Measurements from ENCODE around the gene GPR135. TPM values are rescaled to one million over a fixed set of nuclear protein-coding genes. Genes with fewer than 3 reads are reported as not detected.

The GPR135 gene
- total RNA-seq, 1 experiment from 2014 or later = 2.3 TPM

GRCh38 chr14:59415836-59416602 is 49.2 kb downstream of the GPR135 start:
- intact Hi-C loops (cut with micrococcal nuclease; ENCODE audit: unreplicated experiment) = no loop called here
- ChIA-PET POLR2A (ENCODE audit: low non-redundant PET) (no interaction called here), CTCF (no interaction called here)
- no TSS peak for BruUV-seq (replicated peaks)
- no peak for DNase-seq (ENCODE audit: low spot score)
- TF ChIP-seq, protein P1, sequence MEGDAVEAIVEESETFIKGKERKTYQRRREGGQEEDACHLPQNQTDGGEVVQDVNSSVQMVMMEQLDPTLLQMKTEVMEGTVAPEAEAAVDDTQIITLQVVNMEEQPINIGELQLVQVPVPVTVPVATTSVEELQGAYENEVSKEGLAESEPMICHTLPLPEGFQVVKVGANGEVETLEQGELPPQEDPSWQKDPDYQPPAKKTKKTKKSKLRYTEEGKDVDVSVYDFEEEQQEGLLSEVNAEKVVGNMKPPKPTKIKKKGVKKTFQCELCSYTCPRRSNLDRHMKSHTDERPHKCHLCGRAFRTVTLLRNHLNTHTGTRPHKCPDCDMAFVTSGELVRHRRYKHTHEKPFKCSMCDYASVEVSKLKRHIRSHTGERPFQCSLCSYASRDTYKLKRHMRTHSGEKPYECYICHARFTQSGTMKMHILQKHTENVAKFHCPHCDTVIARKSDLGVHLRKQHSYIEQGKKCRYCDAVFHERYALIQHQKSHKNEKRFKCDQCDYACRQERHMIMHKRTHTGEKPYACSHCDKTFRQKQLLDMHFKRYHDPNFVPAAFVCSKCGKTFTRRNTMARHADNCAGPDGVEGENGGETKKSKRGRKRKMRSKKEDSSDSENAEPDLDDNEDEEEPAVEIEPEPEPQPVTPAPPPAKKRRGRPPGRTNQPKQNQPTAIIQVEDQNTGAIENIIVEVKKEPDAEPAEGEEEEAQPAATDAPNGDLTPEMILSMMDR (conservative IDR thresholded peaks at IDR 0.05; ENCODE audit: low read depth, low read length) = no peak
- TF ChIP-seq EZH2 (IDR thresholded peaks at IDR 0.05; ENCODE audit: borderline replicate concordance, low read depth, low read length, poor library complexity, severe bottlenecking) = no peak
- H3K27me3 ChIP-seq (replicated peaks; ENCODE audit: insufficient read depth, low read depth, low read length, poor library complexity) = no peaks in the 10 kb centered on the region
- H3K4me3 ChIP-seq (ENCODE audit: low read depth, low read length, poor library complexity, severe bottlenecking) = no peak overlapping the region
- H3K27ac ChIP-seq (ENCODE audit: low read depth, low read length, poor library complexity, severe bottlenecking) = no peak overlapping the region
- H3K4me1 ChIP-seq (ENCODE audit: insufficient read depth, low read length, poor library complexity, severe bottlenecking) = no peaks in the 10 kb centered on the region
- no peaks in the 10 kb centered on the region for H3K9me3 ChIP-seq (ENCODE audit: low read depth, low read length, poor library complexity, severe bottlenecking)
- no peaks in the 10 kb centered on the region for H3K36me3 ChIP-seq (ENCODE audit: insufficient read depth, low read length, poor library complexity, severe bottlenecking)

Other genes starting within 250 kb of the GPR135 start
- 31.9 and 32.0 TPM in 2 replicates for gene L3HYPDH, start 19.0 kb upstream of the GPR135 start, total RNA-seq (2021)
- 43.9 and 51.6 TPM in 2 replicates for gene JKAMP, start 19.1 kb upstream of the GPR135 start, total RNA-seq (2021)
- gene CCDC175, start 111.4 kb upstream of the GPR135 start, total RNA-seq (2021) = 0.47 TPM in 1 of 2 replicates, not detected in the other

Data from A673 (cell line).